Coronary artery (tissue), 2 donors: ENCODE data around the gene ERBB2.
"Not testable (repeated sequence)": the region's sequence is repeated elsewhere in the genome, so short reads cannot be mapped to it uniquely, and the experiment has no call there.

Experiments
- DNase-seq: peaks from one replicate; pipeline ENCODE4 v3.0.0-alpha.2; 2017; ENCODE audit warnings: low spot score
- H3K27ac ChIP-seq, 2 donors: fragments of 200-600 bp; sonication (generic); one replicate each; pipeline ENCODE4 v1.5.1; 2016 to 2019
- H3K4me3 ChIP-seq: fragments of 200-600 bp; sonication (generic); 2 replicates; pipeline ENCODE4 v1.5.1; 2016; ENCODE audit warnings: mild to moderate bottlenecking, moderate library complexity
- TF ChIP-seq, protein P1 (sequence below): fragments of 200-600 bp; sonication (generic); IDR thresholded peaks from one replicate; pipeline ENCODE4 v1.5.1; 2019; ENCODE audit warnings: antibody characterized with exemption

The ERBB2 gene

GRCh38 chr17:39745335-39746144, 45.7 kb downstream of the ERBB2 start:
- H3K4me3 ChIP-seq = no peak overlapping the region
- no peak for DNase-seq
- TF ChIP-seq, protein P1, sequence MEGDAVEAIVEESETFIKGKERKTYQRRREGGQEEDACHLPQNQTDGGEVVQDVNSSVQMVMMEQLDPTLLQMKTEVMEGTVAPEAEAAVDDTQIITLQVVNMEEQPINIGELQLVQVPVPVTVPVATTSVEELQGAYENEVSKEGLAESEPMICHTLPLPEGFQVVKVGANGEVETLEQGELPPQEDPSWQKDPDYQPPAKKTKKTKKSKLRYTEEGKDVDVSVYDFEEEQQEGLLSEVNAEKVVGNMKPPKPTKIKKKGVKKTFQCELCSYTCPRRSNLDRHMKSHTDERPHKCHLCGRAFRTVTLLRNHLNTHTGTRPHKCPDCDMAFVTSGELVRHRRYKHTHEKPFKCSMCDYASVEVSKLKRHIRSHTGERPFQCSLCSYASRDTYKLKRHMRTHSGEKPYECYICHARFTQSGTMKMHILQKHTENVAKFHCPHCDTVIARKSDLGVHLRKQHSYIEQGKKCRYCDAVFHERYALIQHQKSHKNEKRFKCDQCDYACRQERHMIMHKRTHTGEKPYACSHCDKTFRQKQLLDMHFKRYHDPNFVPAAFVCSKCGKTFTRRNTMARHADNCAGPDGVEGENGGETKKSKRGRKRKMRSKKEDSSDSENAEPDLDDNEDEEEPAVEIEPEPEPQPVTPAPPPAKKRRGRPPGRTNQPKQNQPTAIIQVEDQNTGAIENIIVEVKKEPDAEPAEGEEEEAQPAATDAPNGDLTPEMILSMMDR = no peak
- H3K27ac ChIP-seq = no peak overlapping the region

DNA sequence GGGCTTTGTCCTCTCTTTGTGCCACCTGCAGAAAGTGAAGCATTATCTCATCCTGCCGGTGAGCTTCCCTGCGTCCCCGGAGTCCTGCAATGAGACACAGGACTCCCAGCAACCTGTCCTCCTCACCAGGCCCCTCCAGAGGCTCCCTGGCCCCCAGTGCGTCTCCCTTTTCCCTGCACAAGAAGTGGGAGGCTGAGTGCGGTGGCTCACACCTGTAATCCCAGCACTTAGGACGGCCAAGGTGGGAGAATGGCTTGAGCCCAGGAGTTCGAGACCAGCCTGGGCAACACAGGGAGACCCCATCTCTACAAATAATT, 46.2 kb downstream of the ERBB2 start:
- TF ChIP-seq, protein P1 = no peak
- H3K27ac ChIP-seq = no peak overlapping the region
- no peak overlapping the region for H3K4me3 ChIP-seq
- no peak for DNase-seq

GRCh38 chr17:39747745-39748144, 47.9 kb downstream of the ERBB2 start:
- TF ChIP-seq, protein P1 = no peak
- Histone ChIP-seq H3K4me3 (no peak overlapping the region), H3K27ac (no peak overlapping the region)
- no peak for DNase-seq

GRCh38 chr17:39748444-39749034, 48.7 kb downstream of the ERBB2 start:
- H3K4me3 ChIP-seq, H3K27ac ChIP-seq, DNase-seq: not testable (repeated sequence)

GRCh38 chr17:39750131-39751015, 50.5 kb downstream of the ERBB2 start:
- H3K27ac ChIP-seq = peak overlapping the region in 1 of 2 donors; percentile 46
- DNase-seq = no peak
- TF ChIP-seq, protein P1 = no peak
- no peak overlapping the region for H3K4me3 ChIP-seq

DNA sequence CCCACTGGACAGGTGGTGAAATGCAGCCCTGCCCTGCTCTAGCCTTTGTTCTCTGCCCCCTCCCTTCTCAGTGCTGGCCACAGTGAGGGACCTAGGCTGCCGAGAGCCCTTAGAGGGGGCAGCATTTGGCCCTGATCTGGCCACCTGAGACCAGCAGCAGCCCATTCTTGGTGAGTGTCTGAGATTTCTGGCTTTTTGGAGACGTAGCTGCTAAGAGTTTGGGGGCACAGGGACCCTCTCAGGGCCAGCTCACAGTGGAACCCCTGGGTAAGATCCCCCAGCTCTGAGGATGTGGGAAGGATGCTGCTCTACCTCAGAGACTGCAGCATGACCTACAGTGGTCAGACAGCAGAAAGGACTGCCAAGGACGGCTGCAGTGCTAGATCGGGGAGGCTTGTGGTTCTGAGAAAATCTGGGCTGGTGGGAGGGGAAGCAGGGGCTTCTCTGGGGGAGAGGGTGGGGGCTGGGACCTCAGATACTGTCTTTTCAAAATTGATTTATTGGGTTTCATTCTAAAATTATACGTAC, 51.2 kb downstream of the ERBB2 start:
- no peak overlapping the region for H3K27ac ChIP-seq
- H3K4me3 ChIP-seq = no peak overlapping the region
- TF ChIP-seq, protein P1 = no peak
- no peak for DNase-seq

GRCh38 chr17:39751637-39752036, 51.8 kb downstream of the ERBB2 start:
- no peak for DNase-seq
- no peak overlapping the region for H3K4me3 ChIP-seq
- H3K27ac ChIP-seq = no peak overlapping the region
- TF ChIP-seq, protein P1 = no peak
